Ectodermal cell (in vitro differentiated cells): Measurements from ENCODE around the gene RBM46.
A peak's percentile ranks its signal among the peaks of the same experiment; 100 is the strongest.

ENCODE experiments used
- H3K27ac ChIP-seq: 2 replicates; pipeline ENCODE4 v1.7.0; 2013; ENCODE audit warnings: mild to moderate bottlenecking, low read depth, low read length; ENCODE audit not compliant: insufficient read depth, poor library complexity, severe bottlenecking
- H3K27me3 ChIP-seq: 2 replicates; pipeline ENCODE4 v1.7.0; 2013; ENCODE audit warnings: mild to moderate bottlenecking, low read length; ENCODE audit not compliant: insufficient read depth, control insufficient read depth, poor library complexity, severe bottlenecking
- H3K36me3 ChIP-seq: one replicate; pipeline ENCODE4 v1.7.0; 2013; ENCODE audit warnings: low read length; ENCODE audit not compliant: control insufficient read depth, insufficient read depth
- H3K4me1 ChIP-seq: one replicate; pipeline ENCODE4 v1.7.0; 2013; ENCODE audit warnings: low read length; ENCODE audit not compliant: control insufficient read depth, insufficient read depth
- H3K4me3 ChIP-seq: 2 replicates; pipeline ENCODE4 v1.7.0; 2013; ENCODE audit warnings: low read depth, low read length, control low read depth; ENCODE audit not compliant: insufficient read depth
- H3K9me3 ChIP-seq: 2 replicates; pipeline ENCODE4 v1.7.0; 2013; ENCODE audit warnings: mild to moderate bottlenecking, low read length, moderate library complexity; ENCODE audit not compliant: control insufficient read depth
- WGBS, 2 experiments: methylation state at CpG; one replicate each; pipeline ENCODE4 v1.1.7; 2013; ENCODE audit warnings: missing lambda C conversion rate in 2 of 2; 5-methylcytosine and 5-hydroxymethylcytosine counted together

Gene RBM46

DNA sequence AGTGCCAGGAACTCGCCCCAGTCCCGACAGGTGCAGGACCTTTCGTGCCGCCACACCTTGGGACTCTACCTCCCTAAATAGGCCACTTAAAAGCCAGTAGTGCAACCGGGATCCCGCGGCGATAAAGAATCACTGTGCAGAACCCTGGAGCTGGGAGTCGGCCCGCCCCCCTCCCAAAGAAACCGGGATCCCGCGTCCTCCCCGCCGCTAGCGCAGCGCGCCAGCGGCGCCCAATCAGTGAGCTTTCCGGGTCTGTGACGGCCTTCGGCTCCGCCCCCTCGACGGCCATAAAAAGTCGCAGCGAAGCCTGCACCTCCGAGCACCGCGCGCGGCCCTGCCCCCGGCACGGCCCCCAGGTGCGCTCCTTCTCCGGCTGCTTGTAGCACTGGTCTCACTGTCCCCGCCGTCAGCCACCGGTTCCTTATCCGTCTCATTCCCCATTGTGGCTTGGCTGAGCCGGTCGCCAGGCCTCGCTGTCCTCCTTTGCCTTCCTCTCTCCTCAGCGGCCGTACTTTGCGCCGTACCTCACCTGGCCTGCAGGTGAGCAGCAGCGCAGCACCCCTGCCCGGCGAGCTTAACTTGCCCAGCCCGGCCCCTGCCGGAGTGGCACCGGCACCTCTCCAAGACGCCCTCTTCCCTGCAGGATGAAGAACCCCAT lies 37.3 kb upstream of the RBM46 start, which contains the start of gene LRAT:
TSS of gene LRAT (plus strand) at position 318 of the 658 bp plus-strand sequence. CDS start at position 645, 327 bp downstream.
- H3K27me3 ChIP-seq: peaks cover 74% of the 10 kb centered on the region
- H3K36me3 ChIP-seq: no peaks in the 10 kb centered on the region
- H3K4me3 ChIP-seq: peak within 1 kb of the TSS; percentile 44
- H3K4me1 ChIP-seq: peaks cover 29% of the 10 kb centered on the region
- WGBS, 2 experiments: 0% methylated on average over 55 of the region's 55 CpGs
- H3K9me3 ChIP-seq: no peaks in the 10 kb centered on the region
- no peak within 1 kb of the TSS for H3K27ac ChIP-seq

DNA sequence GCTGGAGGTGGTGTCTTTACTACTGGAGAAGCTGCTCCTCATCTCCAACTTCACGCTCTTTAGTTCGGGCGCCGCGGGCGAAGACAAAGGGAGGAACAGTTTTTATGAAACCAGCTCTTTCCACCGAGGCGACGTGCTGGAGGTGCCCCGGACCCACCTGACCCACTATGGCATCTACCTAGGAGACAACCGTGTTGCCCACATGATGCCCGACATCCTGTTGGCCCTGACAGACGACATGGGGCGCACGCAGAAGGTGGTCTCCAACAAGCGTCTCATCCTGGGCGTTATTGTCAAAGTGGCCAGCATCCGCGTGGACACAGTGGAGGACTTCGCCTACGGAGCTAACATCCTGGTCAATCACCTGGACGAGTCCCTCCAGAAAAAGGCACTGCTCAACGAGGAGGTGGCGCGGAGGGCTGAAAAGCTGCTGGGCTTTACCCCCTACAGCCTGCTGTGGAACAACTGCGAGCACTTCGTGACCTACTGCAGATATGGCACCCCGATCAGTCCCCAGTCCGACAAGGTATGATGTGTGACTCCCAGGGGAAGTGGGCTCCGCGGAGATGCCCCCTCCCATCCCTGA lies 36.6 kb upstream of the RBM46 start:
- peaks cover 23% of the 10 kb centered on the region for H3K4me1 ChIP-seq
- 1% methylated on average over 31 of the region's 31 CpGs for WGBS, 2 experiments
- no peaks in the 10 kb centered on the region for H3K36me3 ChIP-seq
- no peaks in the 10 kb centered on the region for H3K9me3 ChIP-seq
- peak overlapping the region; percentile 44 for H3K4me3 ChIP-seq
- no peak overlapping the region for H3K27ac ChIP-seq
- H3K27me3 ChIP-seq: peaks cover 72% of the 10 kb centered on the region

DNA sequence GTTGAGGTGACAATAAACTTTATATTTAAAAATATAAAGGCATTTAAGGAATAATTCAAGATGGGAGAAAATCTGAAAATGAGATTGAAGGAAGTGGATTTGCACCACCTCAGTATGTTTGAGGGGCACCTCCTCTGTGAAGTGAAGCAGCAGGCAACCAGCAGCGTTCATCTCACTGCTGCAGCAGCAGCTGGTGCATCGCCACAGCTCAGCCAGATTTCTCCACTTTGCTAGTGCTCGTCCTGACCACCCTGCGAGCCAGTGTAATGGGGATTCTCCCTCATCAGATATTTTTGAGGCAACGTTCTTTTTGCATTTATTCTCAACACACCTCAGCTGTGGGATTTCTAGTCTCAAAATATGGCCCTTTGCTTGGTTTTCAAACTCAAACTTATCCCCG lies 23.4 kb upstream of the RBM46 start:
- no peaks in the 10 kb centered on the region for H3K9me3 ChIP-seq
- 84 to 90% methylated on average over 6 of the region's 6 CpGs for WGBS, 2 experiments
- no peaks in the 10 kb centered on the region for H3K27me3 ChIP-seq
- no peaks in the 10 kb centered on the region for H3K36me3 ChIP-seq
- H3K27ac ChIP-seq: no peak overlapping the region
- H3K4me3 ChIP-seq: no peak overlapping the region
- no peaks in the 10 kb centered on the region for H3K4me1 ChIP-seq

DNA sequence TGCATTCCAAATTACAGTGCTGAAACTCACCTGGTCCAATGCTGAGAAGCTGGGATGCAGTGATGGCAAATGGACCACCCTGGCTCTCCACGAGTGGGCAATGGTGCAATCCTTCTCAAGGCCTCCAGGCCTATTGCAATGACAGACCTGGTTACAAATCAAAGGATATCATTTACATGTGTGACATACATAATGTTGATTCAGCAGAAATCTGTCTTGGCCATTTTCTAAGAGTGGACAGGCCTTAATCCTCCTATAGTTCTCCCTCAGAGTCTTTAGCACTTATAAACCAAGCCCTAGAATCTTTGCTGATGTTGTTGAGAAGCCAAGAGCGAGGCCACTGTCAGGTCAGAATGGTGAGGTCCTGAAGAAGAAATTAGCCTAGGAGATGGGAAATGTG lies 20.2 kb upstream of the RBM46 start:
- H3K27me3 ChIP-seq: no peaks in the 10 kb centered on the region
- H3K4me3 ChIP-seq: no peak overlapping the region
- no peaks in the 10 kb centered on the region for H3K9me3 ChIP-seq
- no peaks in the 10 kb centered on the region for H3K4me1 ChIP-seq
- H3K36me3 ChIP-seq: no peaks in the 10 kb centered on the region
- 92% methylated on average over 2 of the region's 2 CpGs for WGBS, 2 experiments
- no peak overlapping the region for H3K27ac ChIP-seq

DNA sequence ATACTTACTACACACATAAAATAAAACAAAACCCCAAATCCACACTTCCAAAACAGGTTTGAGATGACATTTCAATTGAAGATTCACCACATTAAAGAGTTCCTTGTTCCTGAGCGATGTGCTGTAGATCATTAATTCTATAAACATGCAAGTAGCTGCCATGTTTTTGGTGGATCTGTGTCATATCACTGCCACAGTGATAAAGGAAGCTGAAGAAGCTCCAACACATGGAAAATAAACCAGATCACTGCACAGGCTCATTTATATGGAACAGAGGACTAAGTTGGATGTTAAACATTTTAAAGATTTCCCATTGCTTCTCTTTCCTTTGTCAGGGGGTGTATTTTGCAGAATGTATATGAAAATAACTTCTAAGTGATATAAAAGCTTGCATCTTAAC lies 2.8 kb upstream of the RBM46 start:
- 100% methylated on average over 1 of the region's 1 CpG for WGBS, 2 experiments

DNA sequence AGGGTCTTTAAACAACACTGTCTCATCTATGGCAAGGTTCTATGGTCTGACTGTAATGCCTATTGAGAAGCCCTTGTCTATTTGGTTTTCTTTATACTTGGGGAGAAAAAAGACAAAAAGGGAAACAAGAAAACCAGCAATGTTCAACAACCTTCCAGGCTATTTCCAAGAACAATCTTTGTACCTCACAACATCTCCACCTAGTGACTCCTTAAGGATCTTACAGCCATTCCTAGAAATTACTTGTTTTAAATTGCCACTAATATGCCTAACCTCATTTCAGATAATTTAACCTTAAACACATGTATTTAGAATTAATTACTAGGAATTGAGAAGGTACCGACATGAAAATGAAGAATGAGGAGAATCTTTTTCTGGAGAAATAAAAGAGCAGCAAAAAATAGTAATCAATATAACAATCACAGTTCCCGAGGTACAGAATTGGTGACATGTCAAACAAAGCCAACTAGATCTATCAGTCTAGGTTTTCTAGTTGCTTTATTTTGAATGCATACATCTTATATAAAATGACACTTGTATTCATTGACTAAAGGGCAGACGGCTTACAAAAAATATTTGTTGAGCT lies 1.6 kb upstream of the RBM46 start:
- Histone ChIP-seq H3K9me3 (no peaks in the 10 kb centered on the region), H3K36me3 (no peaks in the 10 kb centered on the region), H3K4me3 (no peak overlapping the region), H3K27me3 (no peaks in the 10 kb centered on the region), H3K27ac (no peak overlapping the region), H3K4me1 (no peaks in the 10 kb centered on the region)
- 86 to 94% methylated on average over 1 to 2 of the region's 3 CpGs for WGBS, 2 experiments

More for the DNA sequence above, 2.8 kb upstream of the RBM46 start:
- no peak overlapping the region for H3K4me3 ChIP-seq
- no peaks in the 10 kb centered on the region for H3K9me3 ChIP-seq
- H3K27ac ChIP-seq: no peak overlapping the region
- no peaks in the 10 kb centered on the region for H3K36me3 ChIP-seq
- no peaks in the 10 kb centered on the region for H3K27me3 ChIP-seq
- H3K4me1 ChIP-seq: no peaks in the 10 kb centered on the region

DNA sequence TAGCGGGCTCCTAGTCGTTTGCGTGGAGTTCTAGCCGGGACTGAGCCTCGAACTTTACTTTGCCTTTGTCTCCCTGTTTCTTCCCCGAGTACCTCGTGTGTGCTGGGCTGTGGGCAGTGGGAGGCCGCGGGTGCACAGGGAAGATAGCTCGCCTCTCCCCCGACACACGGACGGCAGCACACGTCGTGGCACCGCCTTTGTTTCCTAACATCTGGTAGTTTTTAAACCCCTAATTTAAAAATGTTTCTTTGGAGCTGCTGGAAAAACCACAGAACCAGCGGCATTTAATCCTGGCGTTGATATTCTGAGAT lies 866 bp downstream of the RBM46 start:
- WGBS, 2 experiments: 93 to 95% methylated on average over 18 of the region's 18 CpGs
- Histone ChIP-seq H3K4me1 (no peaks in the 10 kb centered on the region), H3K4me3 (no peak overlapping the region)

DNA sequence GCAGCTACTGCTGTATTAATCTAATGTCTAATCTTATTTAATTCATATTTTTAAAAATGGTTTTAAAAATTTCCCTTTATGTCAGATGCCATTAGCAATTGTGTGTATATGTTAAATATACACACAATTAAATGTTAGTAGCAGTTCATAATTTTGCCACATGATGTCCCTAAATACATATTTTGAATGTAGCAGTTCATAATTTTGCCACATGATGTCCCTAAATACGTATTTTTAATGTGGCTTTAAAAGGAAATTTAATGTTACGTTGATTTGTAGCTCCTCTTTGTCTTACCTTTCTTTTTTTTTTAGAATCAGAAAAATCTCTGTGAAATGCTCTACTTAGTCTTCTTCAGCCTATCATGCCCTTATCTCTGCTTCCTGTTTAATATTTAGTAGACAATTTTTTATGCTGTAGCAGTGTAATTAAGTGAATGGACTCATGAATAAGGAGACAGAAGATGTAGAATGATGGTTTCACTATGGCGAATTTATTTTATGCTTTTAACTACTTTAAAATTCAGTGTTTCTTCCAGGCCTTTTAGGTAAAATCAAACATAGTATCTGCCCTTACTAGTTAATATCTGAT lies 26.1 kb downstream of the RBM46 start:
- no peaks in the 10 kb centered on the region for H3K4me1 ChIP-seq
- no peak overlapping the region for H3K27ac ChIP-seq
- H3K4me3 ChIP-seq: no peak overlapping the region
- WGBS, 2 experiments: 100% methylated on average over 1 to 3 of the region's 3 CpGs
- H3K9me3 ChIP-seq: no peaks in the 10 kb centered on the region
- H3K36me3 ChIP-seq: no peaks in the 10 kb centered on the region
- H3K27me3 ChIP-seq: no peaks in the 10 kb centered on the region

More for the DNA sequence above, 866 bp downstream of the RBM46 start:
- H3K27ac ChIP-seq: no peak overlapping the region
- H3K9me3 ChIP-seq: no peaks in the 10 kb centered on the region
- no peaks in the 10 kb centered on the region for H3K36me3 ChIP-seq
- no peaks in the 10 kb centered on the region for H3K27me3 ChIP-seq

DNA sequence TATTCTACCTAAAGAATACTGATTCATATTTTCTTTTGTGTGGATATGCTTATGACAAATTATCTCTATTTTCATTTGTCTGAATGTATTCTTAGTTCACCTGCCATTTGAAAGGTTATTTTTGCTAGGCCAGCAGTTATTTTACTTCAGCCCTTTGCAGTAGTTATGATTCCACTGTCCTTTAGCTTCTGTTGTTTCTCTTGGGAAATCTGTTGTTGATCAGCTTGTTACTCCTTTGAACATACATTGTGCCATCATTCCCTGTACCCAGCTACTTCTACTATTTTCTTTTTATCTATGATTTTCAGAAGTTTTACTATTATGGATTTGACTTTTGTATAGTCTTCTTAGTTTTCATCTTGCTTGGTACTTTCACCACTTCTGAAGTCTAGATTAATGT lies 37.2 kb downstream of the RBM46 start:
- no peaks in the 10 kb centered on the region for H3K36me3 ChIP-seq

DNA sequence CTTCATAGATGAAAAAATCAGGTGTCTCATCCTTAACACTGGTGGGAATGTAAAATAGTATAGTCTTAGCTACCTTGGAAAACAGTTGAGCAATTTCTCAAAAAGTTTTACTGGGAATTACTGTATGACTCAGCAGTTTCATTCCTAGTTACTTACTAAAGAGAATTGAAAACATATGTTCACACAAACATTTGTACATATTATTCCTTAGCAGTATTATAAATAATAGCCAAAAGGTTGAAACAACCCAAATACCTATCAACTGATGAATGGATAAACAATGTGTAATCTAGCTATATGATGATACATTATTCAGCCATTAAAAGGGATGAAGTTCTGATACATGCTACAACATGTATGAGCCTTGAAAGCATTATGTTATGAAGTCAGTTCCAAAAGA lies 41.7 kb downstream of the RBM46 start:
- Histone ChIP-seq H3K27me3 (no peaks in the 10 kb centered on the region), H3K36me3 (no peaks in the 10 kb centered on the region), H3K4me3 (no peak overlapping the region), H3K4me1 (no peaks in the 10 kb centered on the region), H3K27ac (no peak overlapping the region), H3K9me3 (no peaks in the 10 kb centered on the region)

More for the DNA sequence above, 37.2 kb downstream of the RBM46 start:
- H3K4me3 ChIP-seq: no peak overlapping the region
- no peaks in the 10 kb centered on the region for H3K9me3 ChIP-seq
- no peaks in the 10 kb centered on the region for H3K27me3 ChIP-seq
- no peaks in the 10 kb centered on the region for H3K4me1 ChIP-seq
- H3K27ac ChIP-seq: no peak overlapping the region
